ENCODE data around the gene CTXND1. TPM values are rescaled to one million over a fixed set of nuclear protein-coding genes. Genes with fewer than 3 reads are reported as not detected.

The CTXND1 gene
- total and polyA plus RNA-seq, 2 of the 13 experiments (the other 11 are each of a cell fraction or from before 2014, with no cell fraction given) = 1.2 to 2.1 TPM

DNA sequence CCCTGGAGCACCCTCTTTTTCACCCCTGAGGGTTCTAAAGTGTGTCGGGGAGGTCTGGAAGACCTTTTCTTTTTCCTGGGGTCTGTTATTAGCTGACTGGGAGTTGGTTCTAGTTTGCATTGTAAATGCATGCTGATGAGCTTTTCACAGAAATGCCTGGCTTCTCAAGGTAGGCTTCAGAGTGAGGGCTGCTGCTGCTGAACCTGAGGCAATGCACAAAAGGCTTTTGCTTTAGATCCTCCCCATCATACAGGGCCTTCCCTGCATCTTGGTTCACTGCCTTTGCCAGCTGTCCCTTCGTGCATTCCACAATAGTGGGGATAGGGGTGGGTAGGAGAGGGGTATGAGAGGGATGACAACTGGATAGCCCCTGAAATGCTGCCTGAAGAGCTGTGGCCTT, 52.6 kb downstream of the CTXND1 start:
- 86% methylated on average over 2 of the region's 2 CpGs for whole genome bisulfite sequencing (ENCODE audit: low lambda C conversion rate)
- no peak overlapping the region for H3K4me2 ChIP-seq (ENCODE audit: low read depth, low read length)
- no TSS peak for BruUV-seq (replicated peaks)
- ChIA-PET POLR2A (no interaction called here), CTCF (ENCODE audit: low intra/inter-chr PET ratio, low total read pairs) (no interaction called here)
- intact Hi-C loops (cut with micrococcal nuclease; ENCODE audit: unreplicated experiment) = no loop called here
- no peak overlapping the region for H3K4me3 ChIP-seq (replicated peaks in 1 of 3; ENCODE audit: insufficient read depth in 1 of 3, low read depth in 2 of 3, low read length in 3 of 3)
- DNase-seq (ENCODE audit: low spot score) = no peak
- no peak overlapping the region for H2AFZ ChIP-seq (ENCODE audit: low read length)
- TF ChIP-seq KLF16 (CRISPR knock-in tag; IDR thresholded peaks at IDR 0.05) = no peak
- TF ChIP-seq ZNF720 (CRISPR knock-in tag; IDR thresholded peaks at IDR 0.05) = no peak
- TF ChIP-seq NFIB (CRISPR knock-in tag; IDR thresholded peaks at IDR 0.05; ENCODE audit: borderline replicate concordance) = no peak
- TF ChIP-seq MIER2 (CRISPR knock-in tag; IDR thresholded peaks at IDR 0.05) = no peak
- no peak for TF ChIP-seq ZNF768 (CRISPR knock-in tag; IDR thresholded peaks at IDR 0.05)
- TF ChIP-seq TFAP4 (IDR thresholded peaks at IDR 0.05; ENCODE audit: borderline replicate concordance, low read depth) = no peak
- TF ChIP-seq, protein P1, sequence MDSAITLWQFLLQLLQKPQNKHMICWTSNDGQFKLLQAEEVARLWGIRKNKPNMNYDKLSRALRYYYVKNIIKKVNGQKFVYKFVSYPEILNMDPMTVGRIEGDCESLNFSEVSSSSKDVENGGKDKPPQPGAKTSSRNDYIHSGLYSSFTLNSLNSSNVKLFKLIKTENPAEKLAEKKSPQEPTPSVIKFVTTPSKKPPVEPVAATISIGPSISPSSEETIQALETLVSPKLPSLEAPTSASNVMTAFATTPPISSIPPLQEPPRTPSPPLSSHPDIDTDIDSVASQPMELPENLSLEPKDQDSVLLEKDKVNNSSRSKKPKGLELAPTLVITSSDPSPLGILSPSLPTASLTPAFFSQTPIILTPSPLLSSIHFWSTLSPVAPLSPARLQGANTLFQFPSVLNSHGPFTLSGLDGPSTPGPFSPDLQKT (CRISPR knock-in tag; IDR thresholded peaks at IDR 0.05; ENCODE audit: borderline replicate concordance) = no peak
- no peak for TF ChIP-seq ZNF639 (CRISPR knock-in tag; conservative IDR thresholded peaks at IDR 0.05)
- no peak for TF ChIP-seq RFX3 (CRISPR knock-in tag; IDR thresholded peaks at IDR 0.05)
- TF ChIP-seq NR2F2 (IDR thresholded peaks at IDR 0.05; ENCODE audit: borderline replicate concordance, low read depth) = no peak
- no peak for TF ChIP-seq FOXC1 (CRISPR knock-in tag; IDR thresholded peaks at IDR 0.05; ENCODE audit: borderline replicate concordance)
- no peak for TF ChIP-seq ZNF180 (CRISPR knock-in tag; IDR thresholded peaks at IDR 0.05; ENCODE audit: borderline replicate concordance, low read depth)
- no peak for TF ChIP-seq MTA1 (CRISPR knock-in tag; IDR thresholded peaks at IDR 0.05; ENCODE audit: borderline replicate concordance)
- no peak for TF ChIP-seq EED (CRISPR knock-in tag; IDR thresholded peaks at IDR 0.05)
- no peak for TF ChIP-seq ATM (IDR thresholded peaks at IDR 0.05; ENCODE audit: borderline replicate concordance)
- no peak for TF ChIP-seq FOXK1 (CRISPR knock-in tag; IDR thresholded peaks at IDR 0.05; ENCODE audit: borderline replicate concordance, low read depth)
- no peak for TF ChIP-seq ZNF713 (CRISPR knock-in tag; IDR thresholded peaks at IDR 0.05)
- TF ChIP-seq ZSCAN5A (CRISPR knock-in tag; IDR thresholded peaks at IDR 0.05; ENCODE audit: borderline replicate concordance) = no peak
- TF ChIP-seq ZNF644 (CRISPR knock-in tag; IDR thresholded peaks at IDR 0.05; ENCODE audit: low read depth) = no peak
- TF ChIP-seq BORCS8-MEF2B (CRISPR knock-in tag; IDR thresholded peaks at IDR 0.05) = no peak
- no peaks in the 10 kb centered on the region for H3K27me3 ChIP-seq (ENCODE audit: control insufficient read depth in 1 of 2, insufficient read depth in 2 of 2, low read length in 2 of 2)
- in situ Hi-C loops (cut with HindIII; ENCODE audit: extremely low pct_ligation_motif_present, low pct_unique_long_range_greater_than_20kb) = no loop called here
- H3K36me3 ChIP-seq (replicated peaks in 1 of 2; ENCODE audit: control insufficient read depth in 1 of 2, insufficient read depth in 2 of 2, low read length in 2 of 2) = no peaks in the 10 kb centered on the region
- no peaks in the 10 kb centered on the region for H3K79me2 ChIP-seq (ENCODE audit: insufficient read depth, low read length)
- no peaks in the 10 kb centered on the region for H4K20me1 ChIP-seq (ENCODE audit: insufficient read depth, low read length)
- no peak for FAIRE-seq
- H3K9me3 ChIP-seq (ENCODE audit: low read length) = no peaks in the 10 kb centered on the region
- ATAC-seq = no peak
- no peak overlapping the region for H3K9ac ChIP-seq (ENCODE audit: insufficient read depth, low read depth, low read length)
- H3K4me1 ChIP-seq (ENCODE audit: insufficient read depth, low read length) = no peaks in the 10 kb centered on the region
- no peak overlapping the region for H3K27ac ChIP-seq (ENCODE audit: extremely low read length, insufficient read depth, low read length)

All from HepG2 (cell line).